GM19438 (cell line): ENCODE results near the gene OR6F1.
A peak's percentile ranks its signal among the peaks of the same experiment; 100 is the strongest.
"Not testable (repeated sequence)": the region's sequence is repeated elsewhere in the genome, so short reads cannot be mapped to it uniquely, and the experiment has no call there.

Experiments used
- ATAC-seq: cut with Tn5 transposase; IDR thresholded peaks from one replicate; pipeline ENCODE4 v1.9.1; 2021; ENCODE audit warnings: low read depth; ENCODE audit not compliant: unreplicated experiment

OR6F1 gene

GRCh38 chr1:247716546-247716945 lies at the start of gene OR6F1:
Gene OR6F1, minus strand, starts transcription at chr1:247716646. Its CDS starts 3,891 bp downstream, at chr1:247712755.
- ATAC-seq: no peak

- ATAC-seq: no peak
Measured at GRCh38 chr1:247760456-247760855, 44.0 kb upstream of the OR6F1 start, which contains the start of gene OR1C1. Gene OR1C1, minus strand, starts transcription at chr1:247760556. Its CDS starts 2,150 bp downstream, at chr1:247758406.

- ATAC-seq: not testable (repeated sequence)
Measured at GRCh38 chr1:247754311-247754710, 37.9 kb upstream of the OR6F1 start.

GRCh38 chr1:247749870-247750269 lies 33.4 kb upstream of the OR6F1 start:
- ATAC-seq: no peak

- ATAC-seq: no peak
Measured at GRCh38 chr1:247748041-247748440, 31.6 kb upstream of the OR6F1 start, which contains the start of gene OR14A2. Gene OR14A2, minus strand, starts transcription at chr1:247748141.

- ATAC-seq: no peak
Measured at GRCh38 chr1:247747616-247748015, 31.2 kb upstream of the OR6F1 start.

- no peak for ATAC-seq
Measured at GRCh38 chr1:247746391-247746935, 30.0 kb upstream of the OR6F1 start.

GRCh38 chr1:247742215-247742760 lies 25.8 kb upstream of the OR6F1 start:
- ATAC-seq: not testable (repeated sequence)

GRCh38 chr1:247741756-247742155 lies 25.3 kb upstream of the OR6F1 start:
- no peak for ATAC-seq

- ATAC-seq: no peak
Measured at GRCh38 chr1:247740721-247741120, 24.3 kb upstream of the OR6F1 start.

GRCh38 chr1:247738315-247738714 lies 21.9 kb upstream of the OR6F1 start, which contains the start of gene OR14K1:
Gene OR14K1, plus strand, starts transcription at chr1:247738615. Its CDS starts 0 bp downstream, at chr1:247738615.
- ATAC-seq: no peak

GRCh38 chr1:247721222-247721621 lies 4.8 kb upstream of the OR6F1 start:
- ATAC-seq: no peak

- ATAC-seq: no peak
Measured at GRCh38 chr1:247713753-247714152, 2.7 kb downstream of the OR6F1 start.

- ATAC-seq: not testable (repeated sequence)
Measured at GRCh38 chr1:247710681-247711080, 5.8 kb downstream of the OR6F1 start.

GRCh38 chr1:247701338-247701737 lies 15.1 kb downstream of the OR6F1 start:
- ATAC-seq: no peak

GRCh38 chr1:247681288-247681897 lies 35.1 kb downstream of the OR6F1 start:
- peak; percentile 92 for ATAC-seq

- ATAC-seq: no peak
Measured at GRCh38 chr1:247680171-247680570, 36.3 kb downstream of the OR6F1 start.

GRCh38 chr1:247679639-247680038 lies 36.8 kb downstream of the OR6F1 start, which contains the start of gene OR13G1:
Gene OR13G1, minus strand, starts transcription at chr1:247679739. Its CDS starts 6,698 bp downstream, at chr1:247673041.
- no peak for ATAC-seq

- no peak for ATAC-seq
Measured at GRCh38 chr1:247669225-247669624, 47.2 kb downstream of the OR6F1 start.
